ENCODE data around the gene ACAA2.
A peak's percentile ranks its signal among the peaks of the same experiment; 100 is the strongest.

ACAA2 gene, protein sequence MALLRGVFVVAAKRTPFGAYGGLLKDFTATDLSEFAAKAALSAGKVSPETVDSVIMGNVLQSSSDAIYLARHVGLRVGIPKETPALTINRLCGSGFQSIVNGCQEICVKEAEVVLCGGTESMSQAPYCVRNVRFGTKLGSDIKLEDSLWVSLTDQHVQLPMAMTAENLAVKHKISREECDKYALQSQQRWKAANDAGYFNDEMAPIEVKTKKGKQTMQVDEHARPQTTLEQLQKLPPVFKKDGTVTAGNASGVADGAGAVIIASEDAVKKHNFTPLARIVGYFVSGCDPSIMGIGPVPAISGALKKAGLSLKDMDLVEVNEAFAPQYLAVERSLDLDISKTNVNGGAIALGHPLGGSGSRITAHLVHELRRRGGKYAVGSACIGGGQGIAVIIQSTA

DNA sequence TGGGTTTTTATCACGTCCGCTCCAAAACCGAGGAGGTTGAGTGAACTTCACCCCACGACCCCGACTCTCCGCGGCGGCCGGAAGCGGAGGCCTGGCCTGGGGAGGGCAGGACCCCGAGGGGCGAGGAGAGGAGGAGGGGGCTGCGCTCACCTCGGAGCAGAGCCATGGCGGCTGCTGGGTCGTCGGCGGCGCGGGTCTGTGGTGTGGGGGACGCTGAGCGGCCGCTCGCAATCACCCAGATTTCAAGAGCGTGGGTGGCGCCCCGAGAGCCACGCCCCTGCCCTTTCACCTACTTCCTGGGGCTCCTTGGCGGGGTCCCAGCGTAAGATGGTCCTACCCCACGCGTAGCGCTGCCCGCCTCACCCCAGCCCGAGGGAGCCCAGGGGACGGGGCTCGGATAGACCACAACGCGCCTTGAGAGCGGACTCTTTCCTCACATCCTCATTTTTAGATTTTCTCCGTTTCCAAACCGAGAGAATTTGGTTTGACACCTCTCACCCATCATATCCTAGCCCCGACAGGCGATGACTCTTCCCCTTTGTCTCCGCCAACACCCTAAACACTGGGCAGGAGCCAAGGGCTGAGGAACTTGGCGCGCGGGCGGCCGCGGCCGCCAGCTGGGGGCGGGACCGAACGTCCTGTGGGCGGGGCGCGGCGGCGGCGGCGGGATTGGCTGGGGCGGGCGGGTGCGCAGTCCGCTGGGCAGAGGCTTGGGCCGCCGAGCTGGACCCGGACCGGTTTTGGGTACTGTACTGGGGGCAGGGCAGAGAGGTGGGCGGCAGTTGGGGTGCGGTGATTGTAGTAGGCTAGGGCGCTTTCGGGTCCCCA is at the start of gene ACAA2:
TSS of gene ACAA2 (minus strand) at position 215 of the 828 bp plus-strand sequence. CDS start at position 166, 49 bp downstream.
- peak; percentile 94 for DNase-seq (ENCODE audit: low read depth)
- TF ChIP-seq, protein P1, sequence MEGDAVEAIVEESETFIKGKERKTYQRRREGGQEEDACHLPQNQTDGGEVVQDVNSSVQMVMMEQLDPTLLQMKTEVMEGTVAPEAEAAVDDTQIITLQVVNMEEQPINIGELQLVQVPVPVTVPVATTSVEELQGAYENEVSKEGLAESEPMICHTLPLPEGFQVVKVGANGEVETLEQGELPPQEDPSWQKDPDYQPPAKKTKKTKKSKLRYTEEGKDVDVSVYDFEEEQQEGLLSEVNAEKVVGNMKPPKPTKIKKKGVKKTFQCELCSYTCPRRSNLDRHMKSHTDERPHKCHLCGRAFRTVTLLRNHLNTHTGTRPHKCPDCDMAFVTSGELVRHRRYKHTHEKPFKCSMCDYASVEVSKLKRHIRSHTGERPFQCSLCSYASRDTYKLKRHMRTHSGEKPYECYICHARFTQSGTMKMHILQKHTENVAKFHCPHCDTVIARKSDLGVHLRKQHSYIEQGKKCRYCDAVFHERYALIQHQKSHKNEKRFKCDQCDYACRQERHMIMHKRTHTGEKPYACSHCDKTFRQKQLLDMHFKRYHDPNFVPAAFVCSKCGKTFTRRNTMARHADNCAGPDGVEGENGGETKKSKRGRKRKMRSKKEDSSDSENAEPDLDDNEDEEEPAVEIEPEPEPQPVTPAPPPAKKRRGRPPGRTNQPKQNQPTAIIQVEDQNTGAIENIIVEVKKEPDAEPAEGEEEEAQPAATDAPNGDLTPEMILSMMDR (IDR thresholded peaks at IDR 0.05; ENCODE audit: insufficient read depth, low read depth, low read length, missing control alignments), result no peak
- peak within 1 kb of the TSS; percentile 87 for H3K4me3 ChIP-seq (ENCODE audit: low read length)

DNA sequence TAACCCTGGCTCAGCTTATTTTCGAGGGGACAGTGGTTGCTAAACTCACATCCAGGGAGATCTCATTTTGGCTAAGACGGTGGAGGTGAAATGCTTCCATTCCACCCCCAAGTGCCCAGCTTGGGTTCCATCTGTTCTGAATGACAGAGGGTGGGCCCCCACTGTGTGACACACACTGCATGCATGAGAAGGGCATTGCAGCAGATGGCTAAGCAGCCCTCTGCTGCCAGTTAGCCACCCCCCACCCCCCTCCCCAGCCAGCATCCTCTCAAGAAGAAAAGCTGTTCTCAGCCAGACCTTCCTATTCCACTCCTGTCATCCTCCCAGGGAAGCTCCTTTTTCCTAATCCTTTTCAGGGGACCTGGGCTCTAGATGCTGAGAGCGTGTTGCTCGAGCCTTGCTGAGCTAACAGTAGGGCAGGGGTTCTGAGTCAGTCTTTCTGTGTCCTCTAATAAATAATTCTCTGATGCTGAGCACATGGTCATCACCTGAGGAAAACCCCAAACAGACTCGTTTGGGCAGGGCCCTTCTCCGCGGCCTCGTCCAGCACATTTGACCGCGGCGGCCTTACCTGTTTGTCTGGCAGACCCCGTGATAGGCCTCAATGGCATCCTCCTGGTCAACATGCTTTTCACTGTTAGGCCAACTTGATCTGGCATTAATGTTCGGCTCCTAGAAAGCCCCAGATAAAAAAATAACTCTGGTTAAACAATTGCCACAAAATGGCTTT is 49.5 kb upstream of the ACAA2 start:
- no peak for DNase-seq (ENCODE audit: low read depth)
- H3K4me3 ChIP-seq (ENCODE audit: low read length), result no peak overlapping the region
- TF ChIP-seq, protein P1 (IDR thresholded peaks at IDR 0.05; ENCODE audit: insufficient read depth, low read depth, low read length, missing control alignments), result no peak

DNA sequence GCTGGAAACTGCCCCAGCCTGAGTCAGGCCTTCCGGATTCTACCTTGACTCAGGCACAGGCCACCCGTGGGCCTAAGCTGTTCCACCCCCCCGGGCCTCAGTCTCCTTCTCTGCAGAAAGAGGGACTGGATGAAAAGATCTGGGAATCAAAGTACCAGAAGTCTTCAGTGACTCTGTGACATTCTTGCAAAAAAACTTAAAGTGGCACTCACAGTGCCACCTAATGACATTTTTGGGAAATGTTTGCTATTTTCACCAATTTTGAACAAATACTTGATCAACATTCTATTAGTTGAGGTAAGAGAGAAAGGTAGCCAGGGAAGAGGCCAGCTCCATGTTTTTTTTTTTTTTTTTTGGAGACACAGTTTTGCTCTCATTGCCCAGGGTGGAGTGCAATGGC is 48.3 kb upstream of the ACAA2 start:
- TF ChIP-seq, protein P1 (IDR thresholded peaks at IDR 0.05; ENCODE audit: insufficient read depth, low read depth, low read length, missing control alignments), result peak; percentile 8
- DNase-seq (ENCODE audit: low read depth), result no peak
- no peak overlapping the region for H3K4me3 ChIP-seq (ENCODE audit: low read length)

DNA sequence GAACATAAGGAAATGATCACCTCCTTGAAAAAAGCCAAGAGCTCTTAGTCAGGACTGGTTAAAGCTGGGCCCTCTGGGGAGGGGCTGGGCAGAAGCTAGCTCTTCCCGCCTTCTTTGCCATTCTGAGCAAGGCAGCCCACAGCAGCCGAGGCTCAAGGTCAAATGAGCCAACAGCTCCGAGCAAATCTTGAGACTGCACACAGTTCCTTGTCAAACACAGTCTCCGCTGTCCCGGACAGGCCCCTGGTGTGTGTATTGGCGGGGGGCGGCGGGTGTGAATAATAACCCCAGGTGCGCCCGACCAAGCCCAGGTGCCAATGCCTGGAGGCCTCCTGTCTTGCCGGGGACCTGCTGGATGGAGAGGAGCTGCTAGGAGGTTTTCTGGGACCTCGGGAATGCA is 46.4 kb upstream of the ACAA2 start:
- no peak for DNase-seq (ENCODE audit: low read depth)
- TF ChIP-seq, protein P1 (IDR thresholded peaks at IDR 0.05; ENCODE audit: insufficient read depth, low read depth, low read length, missing control alignments), result no peak
- no peak overlapping the region for H3K4me3 ChIP-seq (ENCODE audit: low read length)

DNA sequence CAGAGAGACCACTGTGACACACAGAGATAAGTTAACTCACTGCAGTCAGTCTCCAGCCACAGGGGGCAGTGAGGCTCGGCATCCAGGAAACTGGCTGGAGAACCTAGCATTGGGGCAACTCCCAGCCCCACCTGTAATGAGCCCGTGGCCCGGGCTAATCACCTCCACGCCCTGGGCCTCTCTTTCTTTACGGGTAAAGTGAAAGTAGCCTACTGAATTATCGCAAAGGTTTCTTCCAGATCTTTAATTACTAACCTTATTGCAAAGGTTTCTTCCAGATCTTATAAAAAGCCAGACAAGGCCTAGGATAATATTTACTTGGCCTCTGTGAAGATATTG is 45.7 kb upstream of the ACAA2 start:
- no peak overlapping the region for H3K4me3 ChIP-seq (ENCODE audit: low read length)
- DNase-seq (ENCODE audit: low read depth), result no peak
- TF ChIP-seq, protein P1 (IDR thresholded peaks at IDR 0.05; ENCODE audit: insufficient read depth, low read depth, low read length, missing control alignments), result no peak

DNA sequence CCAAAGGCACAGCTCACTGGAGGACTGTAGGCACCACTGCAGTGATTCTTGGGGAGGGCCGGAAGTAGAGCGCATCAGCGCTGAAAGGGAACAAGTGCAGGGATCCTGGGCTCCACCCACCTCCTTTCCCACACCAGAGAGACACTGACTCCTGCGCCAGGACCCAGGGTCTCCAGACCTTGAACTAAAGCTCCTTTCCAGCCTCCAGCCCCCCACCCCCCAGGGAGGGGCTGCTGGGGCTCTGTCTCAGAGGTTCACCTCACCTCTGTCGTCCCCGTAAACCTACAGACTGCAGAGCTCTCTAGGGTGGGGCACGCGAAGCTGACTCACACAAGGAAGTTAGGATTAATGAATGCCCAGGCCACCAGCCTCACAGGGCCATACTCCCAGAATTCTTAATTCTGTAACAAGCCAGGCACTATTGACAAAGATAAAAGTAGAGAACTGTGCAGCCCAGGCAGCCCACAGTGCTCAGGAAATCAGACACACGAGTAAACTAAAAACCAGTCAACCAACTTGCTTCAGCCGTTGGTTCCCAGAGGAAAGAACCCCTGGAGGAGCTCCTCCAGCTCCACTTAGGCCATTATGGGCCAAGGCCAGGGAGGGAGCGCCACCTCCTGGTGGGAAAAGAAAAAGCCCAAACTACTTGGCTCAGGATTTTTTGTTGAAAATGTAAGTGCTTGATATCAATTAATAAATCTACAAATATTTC is 45.1 kb upstream of the ACAA2 start:
- TF ChIP-seq, protein P1 (IDR thresholded peaks at IDR 0.05; ENCODE audit: insufficient read depth, low read depth, low read length, missing control alignments), result peak; percentile 95

More for the DNA sequence above, 45.1 kb upstream of the ACAA2 start:
- peak; percentile 81 for DNase-seq (ENCODE audit: low read depth)
- no peak overlapping the region for H3K4me3 ChIP-seq (ENCODE audit: low read length)

All from epithelial cell of esophagus (primary cell).